HEK293T (cell line): ENCODE results near the gene DHRS3.

Experiments used
- CTBP1 ChIP-seq: fragments of 450-650 bp; IDR thresholded peaks from 2 replicates; pipeline ENCODE4 v1.6.1; 2016; ENCODE audit warnings: borderline replicate concordance
- ELF4 ChIP-seq: fragments of 450-650 bp; IDR thresholded peaks from 2 replicates; pipeline ENCODE4 v1.6.1; 2017; ENCODE audit warnings: antibody characterized with exemption
- FOXA1 ChIP-seq: fragments of 450-650 bp; IDR thresholded peaks from 2 replicates; pipeline ENCODE4 v1.6.1; 2016; ENCODE audit warnings: mild to moderate bottlenecking
- FOXK2 ChIP-seq: fragments of 450-650 bp; IDR thresholded peaks from 2 replicates; pipeline ENCODE4 v1.6.1; 2016; ENCODE audit warnings: mild to moderate bottlenecking
- NFRKB ChIP-seq: fragments of 450-650 bp; IDR thresholded peaks from 2 replicates; pipeline ENCODE4 v1.6.1; 2016; ENCODE audit warnings: mild to moderate bottlenecking, moderate library complexity
- SP1 ChIP-seq: fragments of 450-650 bp; IDR thresholded peaks from 2 replicates; pipeline ENCODE4 v1.6.1; 2017
- ZNF384 ChIP-seq: fragments of 450-650 bp; IDR thresholded peaks from 2 replicates; pipeline ENCODE4 v1.6.1; 2016
- TF ChIP-seq, protein P1 (sequence below): fragments of 450-650 bp; IDR thresholded peaks from 2 replicates; pipeline ENCODE4 v1.6.1; 2016

DNA sequence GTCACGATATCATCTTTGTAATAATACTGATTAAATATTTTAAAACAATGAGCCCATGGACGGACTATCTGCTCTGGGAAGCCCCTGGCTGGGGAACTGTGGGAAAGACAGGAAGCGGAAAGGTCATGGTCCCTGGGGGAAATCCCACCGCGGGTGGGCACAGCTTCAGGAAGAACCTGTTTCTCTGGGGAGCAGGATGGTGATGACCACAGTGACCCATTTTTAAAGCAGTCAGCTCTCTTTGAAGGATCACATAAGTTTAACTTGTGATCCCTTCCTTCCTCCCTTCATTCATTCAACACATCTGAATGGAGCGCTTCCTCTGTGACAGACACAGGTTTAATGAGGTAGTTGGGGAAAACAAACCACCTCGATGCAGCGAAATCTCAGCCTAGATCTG is 73.0 kb downstream of the DHRS3 start:
- TF ChIP-seq, protein P1, sequence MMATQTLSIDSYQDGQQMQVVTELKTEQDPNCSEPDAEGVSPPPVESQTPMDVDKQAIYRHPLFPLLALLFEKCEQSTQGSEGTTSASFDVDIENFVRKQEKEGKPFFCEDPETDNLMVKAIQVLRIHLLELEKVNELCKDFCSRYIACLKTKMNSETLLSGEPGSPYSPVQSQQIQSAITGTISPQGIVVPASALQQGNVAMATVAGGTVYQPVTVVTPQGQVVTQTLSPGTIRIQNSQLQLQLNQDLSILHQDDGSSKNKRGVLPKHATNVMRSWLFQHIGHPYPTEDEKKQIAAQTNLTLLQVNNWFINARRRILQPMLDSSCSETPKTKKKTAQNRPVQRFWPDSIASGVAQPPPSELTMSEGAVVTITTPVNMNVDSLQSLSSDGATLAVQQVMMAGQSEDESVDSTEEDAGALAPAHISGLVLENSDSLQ = no peak
- TF ChIP-seq ELF4 (no peak), ZNF384 (no peak), FOXK2 (no peak), CTBP1 (no peak), SP1 (no peak), NFRKB (no peak), FOXA1 (no peak)
